Heart right ventricle (tissue), 16 donors: ENCODE data around the gene APMAP. TPM values are rescaled to one million over a fixed set of nuclear protein-coding genes. Genes with fewer than 3 reads are reported as not detected.
A peak's percentile ranks its signal among the peaks of the same experiment; 100 is the strongest.
"Not testable (repeated sequence)": the region's sequence is repeated elsewhere in the genome, so short reads cannot be mapped to it uniquely, and the experiment has no call there.

ENCODE experiments used
- ATAC-seq, 8 donors: fragments of 200-7000 bp; cut with Tn5 transposase; one replicate each; pipeline ENCODE4 v1.9.1; 2020; ENCODE audit warnings: mild to moderate bottlenecking in 8 of 8, moderate library complexity in 8 of 8, moderate number of reproducible peaks in 1 of 8
- DNase-seq, 2 donors: peaks; one replicate each; pipeline ENCODE4 v3.0.0-alpha.2; 2020
- H3K27ac ChIP-seq, 10 donors: fragments of 200-600 bp; sonication (generic) in 2 of 10; one replicate each; pipeline versions ENCODE4 v1.5.0 to v1.8.0; 2020 to 2022; ENCODE audit warnings: mild to moderate bottlenecking in 3 of 10
- H3K27me3 ChIP-seq, 7 donors: fragments of 200-600 bp; one replicate each; pipeline ENCODE4 v1.8.0; 2021 to 2022; ENCODE audit warnings: mild to moderate bottlenecking in 2 of 7
- H3K36me3 ChIP-seq, 9 donors: fragments of 200-600 bp; sonication (generic) in 1 of 9; one replicate each; pipeline versions ENCODE4 v1.5.0 to v1.8.0; 2020 to 2022; ENCODE audit warnings: mild to moderate bottlenecking in 2 of 9
- H3K4me1 ChIP-seq, 9 donors: fragments of 200-600 bp; sonication (generic) in 1 of 9; one replicate each; pipeline versions ENCODE4 v1.5.0 to v1.8.0; 2020 to 2022; ENCODE audit warnings: mild to moderate bottlenecking in 4 of 9
- H3K4me3 ChIP-seq, 10 donors: fragments of 200-600 bp; sonication (generic) in 2 of 10; one replicate each; pipeline versions ENCODE4 v1.5.0 to v1.8.0; 2020 to 2022; ENCODE audit warnings: mild to moderate bottlenecking in 7 of 10, moderate library complexity in 2 of 10
- H3K9me3 ChIP-seq, 11 donors: fragments of 200-600 bp in 10 of 11; sonication (generic) in 2 of 11; one replicate each; pipeline versions ENCODE4 v1.5.0 to v1.8.0; 2013 to 2022; ENCODE audit warnings: mild to moderate bottlenecking in 2 of 11, control low read depth in 1 of 11, moderate library complexity in 1 of 11
- CTCF ChIP-seq, 9 donors: fragments of 200-600 bp; sonication (generic) in 2 of 9; IDR thresholded peaks; one replicate each; pipeline versions ENCODE4 v1.5.0 to v1.8.0; 2021 to 2022; ENCODE audit warnings: antibody characterized with exemption in 9 of 9, mild to moderate bottlenecking in 5 of 9, moderate library complexity in 1 of 9
- WGBS, 2 donors: extraction: QIAGEN DNeasy Blood & Tissue Kit; methylation state at CpG; one replicate each; pipeline ENCODE4 v1.1.7; 2013; ENCODE audit warnings: inconsistent platforms in 1 of 2; 5-methylcytosine and 5-hydroxymethylcytosine counted together
- intact Hi-C, 10 donors: fragments of 100-400 bp; cut with DNase I; formaldehyde crosslinking; loops; one replicate each; pipeline versions ENCODE4 v1.11.1 to v1.14.2; 2022
- polyA plus RNA-seq, 2 donors: library from polyadenylated mRNA; stranded (reverse); fragments of 200-250 nt; gene quantifications; one replicate each; pipeline ENCODE4 v1.2.3, GENCODE V29; 2013
- total RNA-seq, 10 donors: library from RNA; stranded (reverse); fragmentation: NEBNext Ultra II Directional in 3 of 10; extraction: Animal tissue kit (Norgen Biotek cat#: 25700) in 3 of 10; gene quantifications; one replicate each; pipeline versions ENCODE4 v1.2.1 to v1.2.4, GENCODE V29; 2021 to 2023
- donor health status: Arrhythmogenic right ventricular cardiomyopathy.
- donor health status: ischemic (EF 13 %, LVEDD 7.1; RV severe dilation, severe dysfunction).
- donor health status: healthy with polysubstance abuse.
- donor health status: DM: no; HTN: yes; CAD: no.
- donor health status: DM: no; HTN: no; CAD: no.
- donor health status: ischemic (EF 25% LVEDD 6.9; RV normal size, moderate dysfunction).
- donor health status: ischemic (EF 25% LVEDD 5.7; RV mildly dilated, moderate dysfunction).
- donor health status: healthy.
- donor health status: DM: yes; HTN: yes; CAD: no.
- donor health status: Ischemic cardiomyopathy.
- donor health status: ischemic (EF 35%, LVEDD 5.7; RV mildly dilated, moderate dysfunction).
- donor health status: nonischemic (EF 11% LVEDD 7.7; RV severe dilation, severe dysfunction).
- donor health status: DM: yes; HTN: yes; CAD: no.
- donor health status: PGD.
- donor health status: ischemic (EF 29% LVEDD 5.4; RV normal size, mild dysfunction).
- donor health status: nonischemic (EF 23%, LVEDD 6.1; RV moderate dilation, normal function).

APMAP gene
- total and polyA plus RNA-seq, 12 donors, result 15.3 to 48.5 (median 33.1) TPM

- Histone ChIP-seq H3K27me3 (no peaks in the 10 kb centered on the region), H3K4me1 (peaks cover 0 to 21% (median 0%) of the 10 kb centered on the region in 9 donors), H3K9me3 (peaks cover 0 to 8% (median 0%) of the 10 kb centered on the region in 11 donors), H3K27ac (no peak overlapping the region), H3K4me3 (no peak overlapping the region), H3K36me3 (no peaks in the 10 kb centered on the region)
- TF ChIP-seq CTCF (IDR thresholded peaks at IDR 0.05), result no peak
- intact Hi-C loops, result no loop called here
- WGBS, 2 donors, result 78 to 84% methylated on average over 9 of the region's 9 CpGs
- DNase-seq (no peak), ATAC-seq (no peak)
Measured at GRCh38 chr20:24934101-24934661, 58.4 kb downstream of the APMAP start.

DNA sequence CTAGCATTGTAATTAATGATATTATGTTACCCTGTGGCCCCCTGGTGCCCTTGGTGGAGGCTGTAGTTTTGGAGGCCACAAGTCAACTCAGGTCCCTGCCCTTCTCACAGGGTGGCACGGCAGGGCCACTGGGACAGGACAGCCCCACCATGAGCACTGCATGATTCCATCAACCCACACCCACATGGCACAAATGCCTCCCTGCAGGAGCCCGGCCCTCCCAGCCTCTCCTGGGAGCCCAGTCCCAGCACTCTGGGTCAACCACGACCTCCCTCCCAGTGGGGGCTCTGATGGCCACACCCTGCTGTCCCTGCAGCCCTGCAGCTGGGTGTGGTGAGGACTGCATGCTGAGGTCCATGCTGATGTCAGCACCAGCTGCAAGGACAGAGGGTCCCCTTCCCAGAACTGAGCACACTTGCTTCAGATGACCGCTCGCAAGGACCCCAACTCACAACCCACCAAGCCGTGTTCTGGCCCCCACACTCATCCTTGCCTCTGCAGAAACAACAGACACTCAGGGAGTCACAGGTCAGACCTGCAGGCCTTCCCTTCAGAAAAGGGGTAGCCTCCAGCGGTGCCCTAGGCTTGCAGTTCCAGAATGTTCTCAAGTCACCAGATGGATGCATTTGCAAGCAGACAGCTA, 59.2 kb downstream of the APMAP start:
- intact Hi-C loops, result no loop called here
- WGBS, 2 donors, result 83 to 85% methylated on average over 7 of the region's 7 CpGs
- no peak for TF ChIP-seq CTCF (IDR thresholded peaks at IDR 0.05)
- H3K36me3 ChIP-seq, result no peaks in the 10 kb centered on the region
- peaks cover 0 to 8% (median 0%) of the 10 kb centered on the region in 11 donors for H3K9me3 ChIP-seq
- ATAC-seq, result no peak
- no peaks in the 10 kb centered on the region for H3K27me3 ChIP-seq
- no peak for DNase-seq
- H3K27ac ChIP-seq, result no peak overlapping the region
- no peak overlapping the region for H3K4me3 ChIP-seq
- H3K4me1 ChIP-seq, result peaks cover 0 to 21% (median 0%) of the 10 kb centered on the region in 9 donors

DNA sequence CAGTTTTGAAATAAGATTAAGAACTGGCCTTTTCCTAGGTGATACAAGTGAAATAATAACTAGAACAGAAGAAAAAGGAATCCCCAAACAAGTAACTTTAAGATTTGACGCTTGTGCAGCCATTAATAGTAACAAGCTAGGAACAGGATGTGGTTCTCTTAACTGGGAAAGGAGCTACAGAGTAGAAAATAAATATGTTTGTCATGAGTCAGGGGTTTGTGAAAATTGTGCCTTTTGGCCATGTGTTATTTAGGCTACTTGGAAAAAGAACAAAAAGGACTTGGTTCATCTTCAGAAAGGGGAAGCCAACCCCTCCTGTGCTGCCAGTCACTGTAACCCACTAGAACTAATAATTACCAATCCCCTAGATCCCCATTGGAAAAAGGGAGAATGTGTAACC, 60.7 kb downstream of the APMAP start:
- H3K27me3 ChIP-seq, H3K4me3 ChIP-seq, intact Hi-C loops, DNase-seq, ATAC-seq, H3K36me3 ChIP-seq: not testable (repeated sequence)
- Histone ChIP-seq H3K9me3 (peaks cover 0 to 11% (median 0%) of the 10 kb centered on the region in 11 donors), H3K4me1 (peaks cover 0 to 21% (median 0%) of the 10 kb centered on the region in 9 donors), H3K27ac (peak overlapping the region in 1 of 10 donors; percentile 57)
- WGBS, 2 donors, result 38 to 51% methylated on average over 1 of the region's 1 CpG

- Histone ChIP-seq H3K27ac (peak overlapping the region in 1 of 10 donors; percentile 57), H3K9me3 (peaks cover 0 to 11% (median 0%) of the 10 kb centered on the region in 11 donors), H3K4me1 (peaks cover 0 to 21% (median 0%) of the 10 kb centered on the region in 9 donors)
- DNase-seq, H3K27me3 ChIP-seq, intact Hi-C loops, H3K4me3 ChIP-seq, H3K36me3 ChIP-seq, ATAC-seq: not testable (repeated sequence)
- peak in 8 of 9 donors; percentile 9 to 56 (median 35) for TF ChIP-seq CTCF (IDR thresholded peaks at IDR 0.05)
- WGBS, 2 donors, result 69 to 71% methylated on average over 15 of the region's 15 CpGs
Measured at GRCh38 chr20:24930724-24931688, 61.5 kb downstream of the APMAP start.
